ENCODE results near the gene CCNY.
A peak's percentile ranks its signal among the peaks of the same experiment; 100 is the strongest.

Gene CCNY

GRCh38 chr10:35554461-35555056 is 218.2 kb downstream of the CCNY start:
- Histone ChIP-seq H2BK120ac (ENCODE audit: low read depth, low read length) (no peak overlapping the region), H3K18ac (ENCODE audit: low read depth in 1 of 2, low read length in 2 of 2) (no peak overlapping the region), H3K79me1 (replicated peaks; ENCODE audit: low read length, poor library complexity, severe bottlenecking) (peaks cover 32% of the 10 kb centered on the region), H4K91ac (ENCODE audit: low read length) (no peak overlapping the region), H3K23ac (ENCODE audit: low read length in 2 of 2) (no peak overlapping the region), H4K8ac (ENCODE audit: low read length) (no peak overlapping the region), H2BK15ac (ENCODE audit: low read depth, poor library complexity, severe bottlenecking) (no peak overlapping the region), H2BK12ac (ENCODE audit: low read length in 2 of 2) (no peak overlapping the region), H2BK5ac (ENCODE audit: low read depth, low read length, poor library complexity, severe bottlenecking) (no peak overlapping the region), H3K27me3 (ENCODE audit: control insufficient read depth in 1 of 2, insufficient read depth in 1 of 2, low read length in 2 of 2) (no peaks in the 10 kb centered on the region), H3K4me3 (ENCODE audit: insufficient read depth in 1 of 2, low read depth in 1 of 2, low read length in 2 of 2) (no peak overlapping the region), H3K4me1 (ENCODE audit: control insufficient read depth, insufficient read depth, low read depth, low read length) (peaks cover 10% of the 10 kb centered on the region), H3K9me3 (ENCODE audit: control insufficient read depth, low read length) (no peaks in the 10 kb centered on the region), H3K14ac (ENCODE audit: low read length in 2 of 2) (no peak overlapping the region), H3K9ac (ENCODE audit: low read length) (no peak overlapping the region), H2AFZ (ENCODE audit: low read depth, low read length) (no peak overlapping the region), H3K36me3 (ENCODE audit: control insufficient read depth in 1 of 2, insufficient read depth in 2 of 2, low read depth in 1 of 2, low read length in 2 of 2) (peaks cover 17 to 66% of the 10 kb centered on the region in 2 experiments), H3K27ac (ENCODE audit: low read length, poor library complexity, severe bottlenecking) (no peak overlapping the region), H3K4ac (ENCODE audit: low read depth in 1 of 2, low read length in 2 of 2) (no peak overlapping the region), H2AK5ac (ENCODE audit: low read length, severe bottlenecking) (no peak overlapping the region), H3K4me2 (ENCODE audit: low read length, poor library complexity, severe bottlenecking) (no peak overlapping the region)
- no peak for DNase-seq
- 96% methylated on average over 2 of the region's 3 CpGs for WGBS

GRCh38 chr10:35555962-35556930 is 219.9 kb downstream of the CCNY start:
- Histone ChIP-seq H2BK15ac (ENCODE audit: low read depth, poor library complexity, severe bottlenecking) (no peak overlapping the region), H3K4me1 (ENCODE audit: control insufficient read depth, insufficient read depth, low read depth, low read length) (peaks cover 12% of the 10 kb centered on the region), H3K9ac (ENCODE audit: low read length) (no peak overlapping the region), H4K8ac (ENCODE audit: low read length) (no peak overlapping the region), H3K79me1 (replicated peaks; ENCODE audit: low read length, poor library complexity, severe bottlenecking) (peaks cover 36% of the 10 kb centered on the region), H2BK5ac (ENCODE audit: low read depth, low read length, poor library complexity, severe bottlenecking) (no peak overlapping the region), H3K23ac (ENCODE audit: low read length in 2 of 2) (no peak overlapping the region), H3K4me3 (ENCODE audit: insufficient read depth in 1 of 2, low read depth in 1 of 2, low read length in 2 of 2) (no peak overlapping the region), H2BK12ac (ENCODE audit: low read length in 2 of 2) (no peak overlapping the region), H4K91ac (ENCODE audit: low read length) (no peak overlapping the region), H2AK5ac (ENCODE audit: low read length, severe bottlenecking) (no peak overlapping the region), H3K18ac (ENCODE audit: low read depth in 1 of 2, low read length in 2 of 2) (no peak overlapping the region), H3K4me2 (ENCODE audit: low read length, poor library complexity, severe bottlenecking) (no peak overlapping the region), H2AFZ (ENCODE audit: low read depth, low read length) (no peak overlapping the region), H3K14ac (ENCODE audit: low read length in 2 of 2) (no peak overlapping the region), H2BK120ac (ENCODE audit: low read depth, low read length) (no peak overlapping the region), H3K36me3 (ENCODE audit: control insufficient read depth in 1 of 2, insufficient read depth in 2 of 2, low read depth in 1 of 2, low read length in 2 of 2) (peaks cover 18 to 66% of the 10 kb centered on the region in 2 experiments), H3K27ac (ENCODE audit: low read length, poor library complexity, severe bottlenecking) (no peak overlapping the region), H3K9me3 (ENCODE audit: control insufficient read depth, low read length) (no peaks in the 10 kb centered on the region), H3K27me3 (ENCODE audit: control insufficient read depth in 1 of 2, insufficient read depth in 1 of 2, low read length in 2 of 2) (no peaks in the 10 kb centered on the region), H3K4ac (ENCODE audit: low read depth in 1 of 2, low read length in 2 of 2) (no peak overlapping the region)
- DNase-seq: no peak
- WGBS: 96% methylated on average over 3 of the region's 6 CpGs

- DNase-seq: no peak
- H2AK5ac ChIP-seq (ENCODE audit: low read length, severe bottlenecking): no peak overlapping the region
- H3K27me3 ChIP-seq (ENCODE audit: control insufficient read depth in 1 of 2, insufficient read depth in 1 of 2, low read length in 2 of 2): no peaks in the 10 kb centered on the region
- no peak overlapping the region for H3K23ac ChIP-seq (ENCODE audit: low read length in 2 of 2)
- H2BK5ac ChIP-seq (ENCODE audit: low read depth, low read length, poor library complexity, severe bottlenecking): no peak overlapping the region
- H3K4ac ChIP-seq (ENCODE audit: low read depth in 1 of 2, low read length in 2 of 2): no peak overlapping the region
- H3K4me1 ChIP-seq (ENCODE audit: control insufficient read depth, insufficient read depth, low read depth, low read length): peaks cover 9% of the 10 kb centered on the region
- H4K8ac ChIP-seq (ENCODE audit: low read length): no peak overlapping the region
- no peak overlapping the region for H3K27ac ChIP-seq (ENCODE audit: low read length, poor library complexity, severe bottlenecking)
- 63% methylated on average over 1 of the region's 1 CpG for WGBS
- H3K14ac ChIP-seq (ENCODE audit: low read length in 2 of 2): no peak overlapping the region
- H3K9ac ChIP-seq (ENCODE audit: low read length): no peak overlapping the region
- no peaks in the 10 kb centered on the region for H3K9me3 ChIP-seq (ENCODE audit: control insufficient read depth, low read length)
- H3K18ac ChIP-seq (ENCODE audit: low read depth in 1 of 2, low read length in 2 of 2): no peak overlapping the region
- no peak overlapping the region for H2BK12ac ChIP-seq (ENCODE audit: low read length in 2 of 2)
- no peak overlapping the region for H3K4me3 ChIP-seq (ENCODE audit: insufficient read depth in 1 of 2, low read depth in 1 of 2, low read length in 2 of 2)
- no peak overlapping the region for H3K4me2 ChIP-seq (ENCODE audit: low read length, poor library complexity, severe bottlenecking)
- H2BK15ac ChIP-seq (ENCODE audit: low read depth, poor library complexity, severe bottlenecking): no peak overlapping the region
- H3K79me1 ChIP-seq (replicated peaks; ENCODE audit: low read length, poor library complexity, severe bottlenecking): peaks cover 40% of the 10 kb centered on the region
- H2AFZ ChIP-seq (ENCODE audit: low read depth, low read length): no peak overlapping the region
- H4K91ac ChIP-seq (ENCODE audit: low read length): no peak overlapping the region
- H3K36me3 ChIP-seq (ENCODE audit: control insufficient read depth in 1 of 2, insufficient read depth in 2 of 2, low read depth in 1 of 2, low read length in 2 of 2): peaks cover 22 to 65% of the 10 kb centered on the region in 2 experiments
- no peak overlapping the region for H2BK120ac ChIP-seq (ENCODE audit: low read depth, low read length)
These were observed 222.0 kb downstream of the CCNY start for GRCh38 chr10:35558276-35558675.

GRCh38 chr10:35559416-35559815 is 223.1 kb downstream of the CCNY start:
- no peak overlapping the region for H3K4ac ChIP-seq (ENCODE audit: low read depth in 1 of 2, low read length in 2 of 2)
- no peak overlapping the region for H2AFZ ChIP-seq (ENCODE audit: low read depth, low read length)
- no peak for DNase-seq
- H3K9me3 ChIP-seq (ENCODE audit: control insufficient read depth, low read length): no peaks in the 10 kb centered on the region
- peaks cover 9% of the 10 kb centered on the region for H3K4me1 ChIP-seq (ENCODE audit: control insufficient read depth, insufficient read depth, low read depth, low read length)
- H2BK5ac ChIP-seq (ENCODE audit: low read depth, low read length, poor library complexity, severe bottlenecking): no peak overlapping the region
- peak overlapping the region in 1 of 2 experiments; percentile 28 for H3K4me3 ChIP-seq (ENCODE audit: insufficient read depth in 1 of 2, low read depth in 1 of 2, low read length in 2 of 2)
- H3K27ac ChIP-seq (ENCODE audit: low read length, poor library complexity, severe bottlenecking): no peak overlapping the region
- no peak overlapping the region for H3K9ac ChIP-seq (ENCODE audit: low read length)
- H3K18ac ChIP-seq (ENCODE audit: low read depth in 1 of 2, low read length in 2 of 2): no peak overlapping the region
- H4K8ac ChIP-seq (ENCODE audit: low read length): no peak overlapping the region
- H3K14ac ChIP-seq (ENCODE audit: low read length in 2 of 2): no peak overlapping the region
- peaks cover 39% of the 10 kb centered on the region for H3K79me1 ChIP-seq (replicated peaks; ENCODE audit: low read length, poor library complexity, severe bottlenecking)
- H2AK5ac ChIP-seq (ENCODE audit: low read length, severe bottlenecking): no peak overlapping the region
- peaks cover 21 to 54% of the 10 kb centered on the region in 2 experiments for H3K36me3 ChIP-seq (ENCODE audit: control insufficient read depth in 1 of 2, insufficient read depth in 2 of 2, low read depth in 1 of 2, low read length in 2 of 2)
- H4K91ac ChIP-seq (ENCODE audit: low read length): peak overlapping the region; percentile 9
- no peaks in the 10 kb centered on the region for H3K27me3 ChIP-seq (ENCODE audit: control insufficient read depth in 1 of 2, insufficient read depth in 1 of 2, low read length in 2 of 2)
- 96% methylated on average over 5 of the region's 5 CpGs for WGBS
- H2BK12ac ChIP-seq (ENCODE audit: low read length in 2 of 2): peak overlapping the region in 1 of 2 experiments; percentile 14
- no peak overlapping the region for H2BK120ac ChIP-seq (ENCODE audit: low read depth, low read length)
- no peak overlapping the region for H3K23ac ChIP-seq (ENCODE audit: low read length in 2 of 2)
- H2BK15ac ChIP-seq (ENCODE audit: low read depth, poor library complexity, severe bottlenecking): no peak overlapping the region
- H3K4me2 ChIP-seq (ENCODE audit: low read length, poor library complexity, severe bottlenecking): no peak overlapping the region
